ENCODE results near the gene SH3GL1.

DNA sequence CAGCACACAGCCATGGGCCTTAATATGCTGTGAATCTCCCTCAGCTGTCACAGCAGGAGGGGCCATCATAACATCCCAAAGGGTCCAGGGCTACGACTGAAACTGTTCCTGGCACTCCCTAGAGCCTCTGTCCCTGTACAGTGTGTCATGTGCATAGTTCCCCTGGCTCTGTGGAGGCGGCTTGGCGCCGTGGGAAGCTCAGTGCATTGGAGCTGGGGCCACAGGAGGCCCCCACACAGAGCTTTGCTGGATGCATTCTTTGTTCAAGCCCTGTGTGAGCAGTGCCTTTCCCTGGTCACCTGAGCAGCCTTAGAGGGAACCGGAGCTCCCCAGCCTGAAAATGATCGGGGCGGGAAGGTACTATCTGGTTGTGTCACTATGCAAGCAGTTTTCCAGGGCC, 35.9 kb upstream of the SH3GL1 start:
- TF ChIP-seq, protein P1, sequence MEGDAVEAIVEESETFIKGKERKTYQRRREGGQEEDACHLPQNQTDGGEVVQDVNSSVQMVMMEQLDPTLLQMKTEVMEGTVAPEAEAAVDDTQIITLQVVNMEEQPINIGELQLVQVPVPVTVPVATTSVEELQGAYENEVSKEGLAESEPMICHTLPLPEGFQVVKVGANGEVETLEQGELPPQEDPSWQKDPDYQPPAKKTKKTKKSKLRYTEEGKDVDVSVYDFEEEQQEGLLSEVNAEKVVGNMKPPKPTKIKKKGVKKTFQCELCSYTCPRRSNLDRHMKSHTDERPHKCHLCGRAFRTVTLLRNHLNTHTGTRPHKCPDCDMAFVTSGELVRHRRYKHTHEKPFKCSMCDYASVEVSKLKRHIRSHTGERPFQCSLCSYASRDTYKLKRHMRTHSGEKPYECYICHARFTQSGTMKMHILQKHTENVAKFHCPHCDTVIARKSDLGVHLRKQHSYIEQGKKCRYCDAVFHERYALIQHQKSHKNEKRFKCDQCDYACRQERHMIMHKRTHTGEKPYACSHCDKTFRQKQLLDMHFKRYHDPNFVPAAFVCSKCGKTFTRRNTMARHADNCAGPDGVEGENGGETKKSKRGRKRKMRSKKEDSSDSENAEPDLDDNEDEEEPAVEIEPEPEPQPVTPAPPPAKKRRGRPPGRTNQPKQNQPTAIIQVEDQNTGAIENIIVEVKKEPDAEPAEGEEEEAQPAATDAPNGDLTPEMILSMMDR (conservative IDR thresholded peaks at IDR 0.05; ENCODE audit: low read length): no peak
- no peak for TF ChIP-seq EZH2phosphoT487 (IDR thresholded peaks at IDR 0.05; ENCODE audit: borderline replicate concordance, low read depth, low read length)

Data from OCI-LY7 (cell line).